K562 (cell line): ENCODE results near the gene TNIK. TPM values are rescaled to one million over a fixed set of nuclear protein-coding genes. Genes with fewer than 3 reads are reported as not detected.

ENCODE experiments used
- ATAC-seq: fragments of 200-7000 bp; cut with Tn5 transposase; 3 replicates; pipeline ENCODE4 v1.9.1; 2020; ENCODE audit warnings: moderate library complexity
- BruUV-seq: library from RNA; stranded (reverse); fragments of 400-500 nt; replicated peaks from 2 replicates; lab custom pipeline; 2021; lab: Mats Ljungman, UMichigan
- CTCF ChIA-PET: fragments of 300-600 bp; formaldehyde crosslinking; extraction: SDS; loops from one replicate; lab custom pipeline; 2021; ENCODE audit warnings: low intra/inter-chr PET ratio; lab: Yijun Ruan, JAX
- POLR2A ChIA-PET: fragments of 300-600, 350-650 bp; sonication (Branson Sonifier 250); formaldehyde crosslinking; extraction: SDS; loops from one replicate; lab custom pipeline; 2021; ENCODE audit warnings: antibody characterized with exemption, inconsistent platforms; lab: Yijun Ruan, JAX
- DNase-seq, 4 experiments: peaks; one replicate each; pipeline versions ENCODE4 v3.0.0 to v3.0.0-alpha.2; 2011 to 2018; ENCODE audit warnings: low spot score in 3 of 4, mixed read lengths in 3 of 4; ENCODE audit errors: extremely low read depth in 1 of 4
- FAIRE-seq: peaks from 2 replicates; lab custom pipeline; 2011; peaks lifted over from hg19 to GRCh38; lab: Jason Lieb, UNC
- H2AFZ ChIP-seq: 2 replicates; pipeline ENCODE4 v1.6.0; 2011; ENCODE audit warnings: low read depth, low read length, control low read depth, inconsistent platforms
- H3K27ac ChIP-seq: fragments of 200-600 bp; 3 replicates; pipeline ENCODE4 v1.8.0; 2011; ENCODE audit warnings: low read depth, mild to moderate bottlenecking, control low read depth, inconsistent platforms, low read length, moderate library complexity, mixed read lengths; ENCODE audit errors: extremely low read depth
- H3K27me3 ChIP-seq, 2 experiments: fragments of 300-600 bp in 1 of 2; 2 replicates in 1 of 2; 3 replicates in 1 of 2; pipeline versions ENCODE4 v1.6.0 to v1.8.0; 2011; ENCODE audit warnings: inconsistent platforms in 2 of 2, low read length in 2 of 2, mild to moderate bottlenecking in 1 of 2, mixed read lengths in 1 of 2, moderate library complexity in 1 of 2; ENCODE audit not compliant: control insufficient read depth in 2 of 2, insufficient read depth in 2 of 2
- H3K36me3 ChIP-seq: fragments of 300-600 bp; 3 replicates; pipeline ENCODE4 v1.8.0; 2011; ENCODE audit warnings: mild to moderate bottlenecking, low read length, inconsistent platforms; ENCODE audit not compliant: control insufficient read depth, insufficient read depth
- H3K4me1 ChIP-seq, 2 experiments: fragments of 200-600 bp in 1 of 2; replicated peaks in 1 of 2; 2 replicates in 1 of 2; 3 replicates in 1 of 2; pipeline versions ENCODE4 v1.5.1 to v1.8.0; 2011; ENCODE audit warnings: inconsistent platforms in 2 of 2, low read length in 2 of 2, mild to moderate bottlenecking in 1 of 2, mixed read lengths in 1 of 2, moderate library complexity in 1 of 2; ENCODE audit not compliant: control insufficient read depth in 2 of 2, insufficient read depth in 2 of 2
- H3K4me2 ChIP-seq: 2 replicates; pipeline ENCODE4 v1.6.1; 2011; ENCODE audit warnings: low read length, control low read depth, inconsistent platforms, mixed read lengths; ENCODE audit not compliant: insufficient read depth
- H3K4me3 ChIP-seq: fragments of 200-600 bp; sonication (generic), shearing (Covaris generic); 2 replicates; pipeline ENCODE4 v1.5.1; 2016; ENCODE audit warnings: control low read depth, inconsistent platforms
- H3K79me2 ChIP-seq: fragments of 200-600 bp; 3 replicates; pipeline ENCODE4 v1.8.0; 2011; ENCODE audit warnings: low read length, inconsistent platforms; ENCODE audit not compliant: control insufficient read depth, insufficient read depth
- H3K9ac ChIP-seq, 2 experiments: 2 replicates each; pipeline versions ENCODE4 v1.6.0 to v1.6.1; 2011; ENCODE audit warnings: low read depth in 2 of 2, low read length in 2 of 2, control low read depth in 1 of 2, inconsistent platforms in 1 of 2, mild to moderate bottlenecking in 1 of 2, mixed read lengths in 1 of 2; ENCODE audit not compliant: insufficient read depth in 1 of 2
- H3K9me1 ChIP-seq: one replicate; pipeline ENCODE4 v1.6.0; 2011; ENCODE audit warnings: inconsistent platforms, mild to moderate bottlenecking, low read length, moderate library complexity; ENCODE audit not compliant: control insufficient read depth, insufficient read depth
- H3K9me3 ChIP-seq: replicated peaks from 2 replicates; pipeline ENCODE4 v1.5.1; 2011; ENCODE audit warnings: low read depth, low read length, inconsistent platforms; ENCODE audit not compliant: control insufficient read depth, insufficient read depth
- H4K20me1 ChIP-seq: replicated peaks from 2 replicates; pipeline ENCODE4 v1.6.1; 2011; ENCODE audit warnings: low read length, inconsistent platforms, mixed read lengths; ENCODE audit not compliant: control insufficient read depth, insufficient read depth
- CBX3 ChIP-seq, 2 experiments: IDR thresholded peaks; 1 replicate in 1 of 2; 2 replicates in 1 of 2; pipeline ENCODE4 v1.6.1; 2012; ENCODE audit warnings: inconsistent platforms in 2 of 2, low read length in 2 of 2, borderline replicate concordance in 1 of 2, control low read depth in 1 of 2
- ESRRA ChIP-seq: fragments of 450-650 bp; IDR thresholded peaks from 2 replicates; pipeline ENCODE4 v1.6.1; 2014; ENCODE audit warnings: low read depth, mild to moderate bottlenecking, moderate library complexity, borderline replicate concordance
- GTF2F1 ChIP-seq: IDR thresholded peaks from 2 replicates; pipeline ENCODE4 v1.6.1; 2011; ENCODE audit warnings: low read depth, low read length, improper control_type of control experiment
- HNRNPL ChIP-seq: fragments of 200-400 bp; formaldehyde crosslinking; IDR thresholded peaks from 2 replicates; pipeline ENCODE4 v1.6.1; 2017; ENCODE audit warnings: low read depth, mild to moderate bottlenecking, low read length
- JUN ChIP-seq, 2 experiments: sonication (generic) in 1 of 2; formaldehyde crosslinking in 1 of 2; IDR thresholded peaks; 2 replicates each; pipeline versions ENCODE4 v1.6.1 to v1.8.0; 2012 to 2022; ENCODE audit warnings: borderline replicate concordance in 2 of 2, mild to moderate bottlenecking in 2 of 2, improper control_type of control experiment in 1 of 2, low read depth in 1 of 2, low read length in 1 of 2, missing genetic modification reagents in 1 of 2
- POLR3G ChIP-seq: IDR thresholded peaks from 2 replicates; pipeline ENCODE4 v1.6.1; 2011; ENCODE audit not compliant: insufficient read length, insufficient replicate concordance; ENCODE audit errors: extremely low read depth
- SPI1 ChIP-seq: IDR thresholded peaks from 2 replicates; pipeline ENCODE4 v1.6.1; 2011; ENCODE audit warnings: low read depth, low read length, control low read depth, borderline replicate concordance
- TCF7 ChIP-seq: sonication (generic); IDR thresholded peaks from 2 replicates; pipeline ENCODE4 v1.6.1; 2016; ENCODE audit warnings: antibody characterized with exemption, borderline replicate concordance
- U2AF1 ChIP-seq: fragments of 200-400 bp; formaldehyde crosslinking; optimal IDR thresholded peaks from 2 replicates; pipeline ENCODE3; 2017; ENCODE audit warnings: mild to moderate bottlenecking, low read depth, low read length, moderate library complexity
- XRCC5 ChIP-seq: fragments of 200-400 bp; formaldehyde crosslinking; IDR thresholded peaks from 2 replicates; pipeline ENCODE4 v1.6.1; 2017; ENCODE audit warnings: low read depth, mild to moderate bottlenecking, low read length
- WGBS: fragments of 100-300 bp; shearing (Covaris generic); methylation state at CpG from one replicate; pipeline ENCODE4 v1.1.6; 2016; ENCODE audit warnings: low coverage, mixed read lengths; ENCODE audit not compliant: insufficient coverage; ENCODE audit errors: missing lambda C conversion rate; 5-methylcytosine and 5-hydroxymethylcytosine counted together
- in situ Hi-C: fragments of 300-500 bp; cut with MboI; formaldehyde crosslinking; loops from 4 replicates; pipeline ENCODE4 v1.15.0; 2018; ENCODE audit warnings: inconsistent platforms, mixed read lengths
- intact Hi-C: fragments of 100-400 bp; cut with micrococcal nuclease; formaldehyde crosslinking; loops from 2 replicates; pipeline ENCODE4 v1.14.2; 2022
- polyA plus RNA-seq, 8 experiments: library from polyadenylated mRNA; depleted of rRNA in 4 of 8; stranded (reverse) in 5 of 8; unstranded in 3 of 8; fragments of >200 nt; fragmentation: Nextera tagmentation in 2 of 8; fragmentation: Illumina TruSeq in 1 of 8; extraction: Ambion mirVana in 2 of 8; extraction: Trizol in 1 of 8; gene quantifications; 2 replicates each; pipeline versions ENCODE4 v1.2.1 to v1.2.3, GENCODE V29; 2011 to 2014; ENCODE audit warnings: inconsistent platforms in 1 of 8, missing spikeins in 1 of 8
- total RNA-seq, 7 experiments: library from RNA; depleted of rRNA in 6 of 7; stranded (reverse); fragments of >200 nt in 6 of 7; fragmentation: Illumina TruSeq in 2 of 7; extraction: Trizol in 2 of 7; gene quantifications; 2 replicates each; pipeline versions ENCODE4 v1.2.1 to v1.2.3, GENCODE V29; 2011 to 2021; ENCODE audit warnings: low replicate concordance in 1 of 7
- TF ChIP-seq, protein P1 (sequence below): fragments of 250-450 bp; sonication (Bioruptor Pico); IDR thresholded peaks from 2 replicates; pipeline ENCODE4 v1.4.0; 2020; ENCODE audit warnings: mild to moderate bottlenecking, moderate library complexity, borderline replicate concordance
- TF ChIP-seq, protein P2 (sequence below): sonication (generic); formaldehyde crosslinking; IDR thresholded peaks from 2 replicates; pipeline ENCODE4 v1.8.0; 2022; ENCODE audit warnings: mild to moderate bottlenecking, missing genetic modification reagents
- TF ChIP-seq, protein P3 (sequence below): fragments of 450-650 bp; IDR thresholded peaks from 2 replicates; pipeline ENCODE4 v1.6.1; 2016

Gene TNIK
- total and polyA plus RNA-seq, 9 of the 15 experiments (the other 6 are each of a cell fraction or from before 2014, with no cell fraction given), result 6.6 to 39.0 (median 24.7) TPM

DNA sequence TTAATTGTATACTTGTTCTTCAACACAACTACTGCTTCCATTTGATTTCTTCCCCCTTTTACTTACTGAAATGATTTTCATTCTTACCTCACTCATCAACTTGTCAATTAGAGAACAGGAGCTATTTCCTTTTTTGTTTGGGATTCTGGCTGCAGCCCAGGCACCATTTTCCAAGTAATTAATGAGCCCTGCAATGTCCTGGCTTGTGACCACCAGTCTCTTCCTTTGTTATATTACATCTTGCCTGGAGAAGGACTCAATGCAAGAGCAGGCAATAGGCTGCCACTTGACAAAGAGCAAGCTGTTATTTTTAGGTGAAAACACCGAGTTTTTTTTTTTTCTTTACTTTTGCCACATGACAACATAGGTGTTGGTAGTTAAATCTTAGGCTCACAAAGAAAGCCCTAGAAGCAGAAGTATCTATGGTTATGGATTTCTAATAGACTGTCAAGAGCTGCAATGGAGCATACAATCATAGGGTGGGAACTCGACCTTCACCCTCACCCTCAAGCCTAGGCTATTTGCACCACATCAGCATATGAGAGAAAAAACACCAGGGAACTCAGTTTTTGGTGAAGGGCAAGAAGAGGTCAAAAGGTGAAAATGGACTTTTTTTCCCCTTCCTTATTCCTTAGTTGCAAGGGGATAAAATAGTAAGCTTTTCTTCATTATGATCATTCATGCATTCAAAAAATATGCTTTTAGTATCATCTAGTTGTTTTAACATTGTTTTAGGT is 114.9 kb downstream of the TNIK start:
- ATAC-seq (no peak), DNase-seq (no peak), FAIRE-seq (no peak)
- in situ Hi-C loops (no loop called here), intact Hi-C loops (no loop called here)
- no peak overlapping the region for H3K4me2 ChIP-seq
- BruUV-seq, result no TSS peak
- no peak overlapping the region for H2AFZ ChIP-seq
- H3K9me1 ChIP-seq, result no peaks in the 10 kb centered on the region
- H3K79me2 ChIP-seq, result peaks cover 17% of the 10 kb centered on the region
- peaks cover 6 to 17% of the 10 kb centered on the region in 2 experiments; a peak in 4 of 5 replicates for H3K4me1 ChIP-seq
- ChIA-PET CTCF (no interaction called here), POLR2A (no interaction called here)
- no peaks in the 10 kb centered on the region for H3K36me3 ChIP-seq
- no peaks in the 10 kb centered on the region for H3K9me3 ChIP-seq
- H3K4me3 ChIP-seq, result no peak overlapping the region
- no peak overlapping the region for H3K9ac ChIP-seq
- no peaks in the 10 kb centered on the region for H3K27me3 ChIP-seq
- no peak overlapping the region for H3K27ac ChIP-seq
- H4K20me1 ChIP-seq, result no peaks in the 10 kb centered on the region
- 57% methylated on average over 2 of the region's 2 CpGs for WGBS
- TF ChIP-seq CBX3 (IDR thresholded peaks at IDR 0.05; ENCODE audit: borderline replicate concordance in 1 of 2, low read length in 2 of 2) (no peak), POLR3G (no peak), SPI1 (no peak), GTF2F1 (no peak), ESRRA (no peak), HNRNPL (no peak), U2AF1 (no peak), TCF7 (no peak), XRCC5 (no peak), JUN (IDR thresholded peaks at IDR 0.05; ENCODE audit: borderline replicate concordance, low read depth, low read length) (no peak), JUN (CRISPR knock-in tag; IDR thresholded peaks at IDR 0.05; ENCODE audit: borderline replicate concordance) (no peak)
- TF ChIP-seq, protein P1, sequence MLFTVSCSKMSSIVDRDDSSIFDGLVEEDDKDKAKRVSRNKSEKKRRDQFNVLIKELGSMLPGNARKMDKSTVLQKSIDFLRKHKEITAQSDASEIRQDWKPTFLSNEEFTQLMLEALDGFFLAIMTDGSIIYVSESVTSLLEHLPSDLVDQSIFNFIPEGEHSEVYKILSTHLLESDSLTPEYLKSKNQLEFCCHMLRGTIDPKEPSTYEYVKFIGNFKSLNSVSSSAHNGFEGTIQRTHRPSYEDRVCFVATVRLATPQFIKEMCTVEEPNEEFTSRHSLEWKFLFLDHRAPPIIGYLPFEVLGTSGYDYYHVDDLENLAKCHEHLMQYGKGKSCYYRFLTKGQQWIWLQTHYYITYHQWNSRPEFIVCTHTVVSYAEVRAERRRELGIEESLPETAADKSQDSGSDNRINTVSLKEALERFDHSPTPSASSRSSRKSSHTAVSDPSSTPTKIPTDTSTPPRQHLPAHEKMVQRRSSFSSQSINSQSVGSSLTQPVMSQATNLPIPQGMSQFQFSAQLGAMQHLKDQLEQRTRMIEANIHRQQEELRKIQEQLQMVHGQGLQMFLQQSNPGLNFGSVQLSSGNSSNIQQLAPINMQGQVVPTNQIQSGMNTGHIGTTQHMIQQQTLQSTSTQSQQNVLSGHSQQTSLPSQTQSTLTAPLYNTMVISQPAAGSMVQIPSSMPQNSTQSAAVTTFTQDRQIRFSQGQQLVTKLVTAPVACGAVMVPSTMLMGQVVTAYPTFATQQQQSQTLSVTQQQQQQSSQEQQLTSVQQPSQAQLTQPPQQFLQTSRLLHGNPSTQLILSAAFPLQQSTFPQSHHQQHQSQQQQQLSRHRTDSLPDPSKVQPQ, result no peak
- TF ChIP-seq, protein P2, sequence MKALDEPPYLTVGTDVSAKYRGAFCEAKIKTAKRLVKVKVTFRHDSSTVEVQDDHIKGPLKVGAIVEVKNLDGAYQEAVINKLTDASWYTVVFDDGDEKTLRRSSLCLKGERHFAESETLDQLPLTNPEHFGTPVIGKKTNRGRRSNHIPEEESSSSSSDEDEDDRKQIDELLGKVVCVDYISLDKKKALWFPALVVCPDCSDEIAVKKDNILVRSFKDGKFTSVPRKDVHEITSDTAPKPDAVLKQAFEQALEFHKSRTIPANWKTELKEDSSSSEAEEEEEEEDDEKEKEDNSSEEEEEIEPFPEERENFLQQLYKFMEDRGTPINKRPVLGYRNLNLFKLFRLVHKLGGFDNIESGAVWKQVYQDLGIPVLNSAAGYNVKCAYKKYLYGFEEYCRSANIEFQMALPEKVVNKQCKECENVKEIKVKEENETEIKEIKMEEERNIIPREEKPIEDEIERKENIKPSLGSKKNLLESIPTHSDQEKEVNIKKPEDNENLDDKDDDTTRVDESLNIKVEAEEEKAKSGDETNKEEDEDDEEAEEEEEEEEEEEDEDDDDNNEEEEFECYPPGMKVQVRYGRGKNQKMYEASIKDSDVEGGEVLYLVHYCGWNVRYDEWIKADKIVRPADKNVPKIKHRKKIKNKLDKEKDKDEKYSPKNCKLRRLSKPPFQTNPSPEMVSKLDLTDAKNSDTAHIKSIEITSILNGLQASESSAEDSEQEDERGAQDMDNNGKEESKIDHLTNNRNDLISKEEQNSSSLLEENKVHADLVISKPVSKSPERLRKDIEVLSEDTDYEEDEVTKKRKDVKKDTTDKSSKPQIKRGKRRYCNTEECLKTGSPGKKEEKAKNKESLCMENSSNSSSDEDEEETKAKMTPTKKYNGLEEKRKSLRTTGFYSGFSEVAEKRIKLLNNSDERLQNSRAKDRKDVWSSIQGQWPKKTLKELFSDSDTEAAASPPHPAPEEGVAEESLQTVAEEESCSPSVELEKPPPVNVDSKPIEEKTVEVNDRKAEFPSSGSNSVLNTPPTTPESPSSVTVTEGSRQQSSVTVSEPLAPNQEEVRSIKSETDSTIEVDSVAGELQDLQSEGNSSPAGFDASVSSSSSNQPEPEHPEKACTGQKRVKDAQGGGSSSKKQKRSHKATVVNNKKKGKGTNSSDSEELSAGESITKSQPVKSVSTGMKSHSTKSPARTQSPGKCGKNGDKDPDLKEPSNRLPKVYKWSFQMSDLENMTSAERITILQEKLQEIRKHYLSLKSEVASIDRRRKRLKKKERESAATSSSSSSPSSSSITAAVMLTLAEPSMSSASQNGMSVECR, result no peak
- TF ChIP-seq, protein P3, sequence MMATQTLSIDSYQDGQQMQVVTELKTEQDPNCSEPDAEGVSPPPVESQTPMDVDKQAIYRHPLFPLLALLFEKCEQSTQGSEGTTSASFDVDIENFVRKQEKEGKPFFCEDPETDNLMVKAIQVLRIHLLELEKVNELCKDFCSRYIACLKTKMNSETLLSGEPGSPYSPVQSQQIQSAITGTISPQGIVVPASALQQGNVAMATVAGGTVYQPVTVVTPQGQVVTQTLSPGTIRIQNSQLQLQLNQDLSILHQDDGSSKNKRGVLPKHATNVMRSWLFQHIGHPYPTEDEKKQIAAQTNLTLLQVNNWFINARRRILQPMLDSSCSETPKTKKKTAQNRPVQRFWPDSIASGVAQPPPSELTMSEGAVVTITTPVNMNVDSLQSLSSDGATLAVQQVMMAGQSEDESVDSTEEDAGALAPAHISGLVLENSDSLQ, result no peak
